H1 (cell line): ENCODE results near the gene MRM3. TPM values are rescaled to one million over a fixed set of nuclear protein-coding genes. Genes with fewer than 3 reads are reported as not detected.

ENCODE experiments used
- CTCF ChIA-PET: fragments of 300-600 bp; sonication (Branson Sonifier 250); formaldehyde crosslinking; loops from one replicate; lab custom pipeline; 2021; ENCODE audit not compliant: partially characterized antibody; lab: Charles Lee
- POLR2A ChIA-PET: fragments of 300-600 bp; sonication (Branson Sonifier 250); formaldehyde crosslinking; loops from one replicate; lab custom pipeline; 2021; ENCODE audit warnings: inconsistent platforms; ENCODE audit not compliant: partially characterized antibody; lab: Charles Lee
- DNase-seq, 2 experiments: peaks; one replicate each; pipeline versions ENCODE4 v3.0.0 to v3.0.0-alpha.2; 2010 to 2022; ENCODE audit warnings: low spot score in 2 of 2, low read depth in 1 of 2, mixed read lengths in 1 of 2
- FAIRE-seq: peaks from 2 replicates; lab custom pipeline; 2011; peaks lifted over from hg19 to GRCh38; lab: Jason Lieb, UNC
- H2AFZ ChIP-seq: 2 replicates; pipeline ENCODE4 v1.8.1; 2012; ENCODE audit warnings: low read length, inconsistent platforms
- H2AK5ac ChIP-seq: 2 replicates; pipeline ENCODE4 v1.6.1; 2013; ENCODE audit warnings: low read depth, low read length
- H2BK120ac ChIP-seq: replicated peaks from 2 replicates; pipeline ENCODE3; 2013; ENCODE audit warnings: low read depth, low read length, inconsistent platforms
- H2BK12ac ChIP-seq: 2 replicates; pipeline ENCODE4 v1.6.1; 2013; ENCODE audit warnings: low read depth, low read length
- H2BK15ac ChIP-seq: 2 replicates; pipeline ENCODE4 v1.6.1; 2013; ENCODE audit warnings: low read length
- H2BK20ac ChIP-seq: 2 replicates; pipeline ENCODE4 v1.6.1; 2013; ENCODE audit warnings: low read length
- H2BK5ac ChIP-seq: 2 replicates; pipeline ENCODE4 v1.6.1; 2013; ENCODE audit warnings: low read depth, low read length
- H3K14ac ChIP-seq: 2 replicates; pipeline ENCODE4 v1.6.1; 2013; ENCODE audit warnings: inconsistent platforms; ENCODE audit not compliant: insufficient read length
- H3K18ac ChIP-seq: 2 replicates; pipeline ENCODE4 v1.6.1; 2013; ENCODE audit warnings: low read length; ENCODE audit errors: extremely low read depth
- H3K23ac ChIP-seq: 2 replicates; pipeline ENCODE4 v1.6.1; 2013; ENCODE audit warnings: inconsistent platforms; ENCODE audit not compliant: insufficient read length
- H3K23me2 ChIP-seq: 2 replicates; pipeline ENCODE4 v1.6.1; 2013; ENCODE audit warnings: low read depth, low read length
- H3K27ac ChIP-seq: 2 replicates; pipeline ENCODE4 v1.6.1; 2011; ENCODE audit warnings: low read depth, low read length, inconsistent platforms
- H3K27me3 ChIP-seq, 4 experiments: replicated peaks in 1 of 4; 1 replicate in 1 of 4; 2 replicates in 3 of 4; pipeline versions ENCODE4 v1.6.1 to v1.8.1; 2011 to 2013; ENCODE audit warnings: low read length in 3 of 4, mild to moderate bottlenecking in 3 of 4, inconsistent platforms in 2 of 4, mixed read lengths in 2 of 4, moderate library complexity in 1 of 4; ENCODE audit not compliant: control insufficient read depth in 3 of 4, insufficient read depth in 3 of 4; ENCODE audit errors: extremely low read depth in 1 of 4
- H3K36me3 ChIP-seq, 4 experiments: 2 replicates each; pipeline versions ENCODE4 v1.6.1 to v1.8.1; 2011 to 2013; ENCODE audit warnings: mild to moderate bottlenecking in 4 of 4, low read length in 3 of 4, moderate library complexity in 2 of 4, control low read depth in 1 of 4, inconsistent platforms in 1 of 4; ENCODE audit not compliant: insufficient read depth in 4 of 4, control insufficient read depth in 2 of 4
- H3K4ac ChIP-seq: replicated peaks from 2 replicates; pipeline ENCODE3; 2013; ENCODE audit warnings: low read length, low read depth, mixed read lengths, inconsistent platforms; ENCODE audit not compliant: insufficient read length
- H3K4me1 ChIP-seq, 4 experiments: replicated peaks in 1 of 4; 1 replicate in 1 of 4; 2 replicates in 3 of 4; pipeline versions ENCODE4 v1.6.1 to v1.8.1; 2011 to 2013; ENCODE audit warnings: low read length in 3 of 4, inconsistent platforms in 2 of 4, mixed read lengths in 1 of 4; ENCODE audit not compliant: insufficient read depth in 4 of 4, control insufficient read depth in 3 of 4
- H3K4me2 ChIP-seq, 2 experiments: 2 replicates each; pipeline versions ENCODE4 v1.6.1 to v1.8.1; 2011 to 2013; ENCODE audit warnings: low read depth in 2 of 2, low read length in 2 of 2, control low read depth in 1 of 2, inconsistent platforms in 1 of 2, mild to moderate bottlenecking in 1 of 2; ENCODE audit not compliant: insufficient read depth in 1 of 2
- H3K4me3 ChIP-seq, 4 experiments: fragments of 200-600, 300-600 bp in 1 of 4; sonication (generic), shearing (Covaris generic), sonication (Bioruptor Twin) in 1 of 4; 2 replicates each; pipeline versions ENCODE4 v1.5.1 to v1.8.1; 2011 to 2016; ENCODE audit warnings: low read length in 4 of 4, low read depth in 3 of 4, control low read depth in 2 of 4, inconsistent platforms in 2 of 4, mild to moderate bottlenecking in 2 of 4, mixed read lengths in 1 of 4, moderate library complexity in 1 of 4; ENCODE audit not compliant: insufficient read depth in 2 of 4; ENCODE audit errors: extremely low read depth in 1 of 4
- H3K56ac ChIP-seq: replicated peaks from 2 replicates; pipeline ENCODE3; 2013; ENCODE audit warnings: low read depth, mild to moderate bottlenecking, mixed read lengths, low read length, inconsistent platforms; ENCODE audit not compliant: insufficient read length
- H3K79me1 ChIP-seq: 2 replicates; pipeline ENCODE4 v1.6.1; 2013; ENCODE audit warnings: low read depth, low read length, control low read depth
- H3K79me2 ChIP-seq, 2 experiments: 2 replicates each; pipeline versions ENCODE4 v1.6.1 to v1.8.1; 2012 to 2013; ENCODE audit warnings: low read length in 2 of 2, mild to moderate bottlenecking in 2 of 2, inconsistent platforms in 1 of 2; ENCODE audit not compliant: insufficient read depth in 2 of 2, control insufficient read depth in 1 of 2
- H3K9ac ChIP-seq, 4 experiments: replicated peaks in 1 of 4; 1 replicate in 1 of 4; 2 replicates in 3 of 4; pipeline versions ENCODE4 v1.6.1 to v1.8.1; 2011 to 2013; ENCODE audit warnings: low read depth in 3 of 4, low read length in 3 of 4, control low read depth in 2 of 4, mild to moderate bottlenecking in 2 of 4, moderate library complexity in 2 of 4, inconsistent platforms in 1 of 4; ENCODE audit errors: extremely low read depth in 1 of 4
- H3K9me3 ChIP-seq, 2 experiments: 2 replicates each; pipeline versions ENCODE4 v1.6.1 to v1.8.1; 2012 to 2013; ENCODE audit warnings: mild to moderate bottlenecking in 2 of 2, moderate library complexity in 2 of 2, control low read depth in 1 of 2, inconsistent platforms in 1 of 2, low read depth in 1 of 2, low read length in 1 of 2, mixed read lengths in 1 of 2; ENCODE audit not compliant: insufficient read depth in 2 of 2
- H4K20me1 ChIP-seq, 2 experiments: replicated peaks in 1 of 2; 2 replicates each; pipeline versions ENCODE3 to v1.8.1; 2011 to 2013; ENCODE audit warnings: inconsistent platforms in 2 of 2, low read length in 2 of 2, mild to moderate bottlenecking in 1 of 2; ENCODE audit not compliant: insufficient read depth in 2 of 2, control insufficient read depth in 1 of 2
- H4K5ac ChIP-seq: 2 replicates; pipeline ENCODE4 v1.6.1; 2013; ENCODE audit warnings: low read length, low read depth, mixed read lengths, inconsistent platforms; ENCODE audit not compliant: insufficient read length
- H4K8ac ChIP-seq: 2 replicates; pipeline ENCODE4 v1.8.0; 2013; ENCODE audit warnings: mild to moderate bottlenecking, moderate library complexity, low read length, inconsistent platforms; ENCODE audit not compliant: insufficient read depth; ENCODE audit errors: extremely low read depth
- H4K91ac ChIP-seq: replicated peaks from 2 replicates; pipeline ENCODE3; 2013; ENCODE audit warnings: low read length, mixed read lengths, inconsistent platforms; ENCODE audit not compliant: insufficient read length
- CBX5 ChIP-seq: fragments of 300-800, 300-1000 bp; sonication (generic); IDR thresholded peaks from 2 replicates; pipeline ENCODE4 v1.7.1; 2016; ENCODE audit warnings: antibody characterized with exemption, low read length, low read depth
- CBX8 ChIP-seq: fragments of 300-800, 300-1000 bp; sonication (generic); IDR thresholded peaks from 2 replicates; pipeline ENCODE4 v1.7.1; 2016; ENCODE audit warnings: low read depth, low read length, borderline replicate concordance
- CHD1 ChIP-seq: IDR thresholded peaks from 2 replicates; pipeline ENCODE4 v1.6.1; 2012; ENCODE audit warnings: low read depth, low read length, improper control_type of control experiment
- JUN ChIP-seq: IDR thresholded peaks from 2 replicates; pipeline ENCODE4 v1.6.1; 2011; ENCODE audit warnings: low read depth, mild to moderate bottlenecking, improper control_type of control experiment, low read length
- NANOG ChIP-seq: IDR thresholded peaks from 2 replicates; pipeline ENCODE4 v1.6.1; 2011; ENCODE audit warnings: low read length, low read depth, mild to moderate bottlenecking, inconsistent platforms; ENCODE audit not compliant: insufficient read depth, poor library complexity, severe bottlenecking
- RNF2 ChIP-seq: fragments of 200-900, 300-1000 bp; sonication (generic); IDR thresholded peaks from 2 replicates; pipeline ENCODE4 v1.7.1; 2016; ENCODE audit warnings: borderline replicate concordance, low read depth, mild to moderate bottlenecking, antibody characterized with exemption, low read length; ENCODE audit not compliant: poor library complexity, severe bottlenecking; ENCODE audit errors: missing control alignments
- TAF7 ChIP-seq: optimal IDR thresholded peaks from 2 replicates; pipeline ENCODE3; 2011; ENCODE audit warnings: low read depth, mild to moderate bottlenecking, inconsistent platforms, low read length, moderate library complexity, borderline replicate concordance
- YY1 ChIP-seq: IDR thresholded peaks from 2 replicates; pipeline ENCODE4 v1.6.1; 2011; ENCODE audit warnings: low read depth, mild to moderate bottlenecking, low read length
- WGBS, 2 experiments: shearing (Covaris generic) in 1 of 2; methylation state at CpG; one replicate each; pipeline versions ENCODE4 v1.1.6 to v1.1.7; 2013 to 2015; ENCODE audit warnings: low lambda C conversion rate in 2 of 2, mixed read lengths in 2 of 2, inconsistent platforms in 1 of 2, low coverage in 1 of 2, missing lambda C conversion rate in 1 of 2; ENCODE audit not compliant: insufficient replicate concordance in 2 of 2, insufficient coverage in 1 of 2, insufficient read length in 1 of 2; ENCODE audit errors: extremely low coverage in 1 of 2, missing lambda C conversion rate in 1 of 2; 5-methylcytosine and 5-hydroxymethylcytosine counted together
- polyA plus RNA-seq, 7 experiments: library from polyadenylated mRNA; depleted of rRNA in 3 of 7; stranded (reverse) in 5 of 7; unstranded in 2 of 7; fragments of >200 nt in 5 of 7; fragments of 200-250 nt in 2 of 7; gene quantifications; 1 replicate in 5 of 7; 2 replicates in 1 of 7; 4 replicates in 1 of 7; pipeline versions ENCODE4 v1.2.1 to v1.2.3, GENCODE V29; 2011 to 2013; ENCODE audit warnings: missing spikeins in 2 of 7, mixed read lengths in 2 of 7
- total RNA-seq: library from RNA; stranded (reverse); fragmentation: NEBNext Ultra II Directional; extraction: Animal tissue kit (Norgen Biotek cat#: 25700); gene quantifications from 2 replicates; pipeline ENCODE4 v1.2.1, GENCODE V29; 2021

The MRM3 gene
- total and polyA plus RNA-seq, 2 of the 8 experiments (the other 6 are each of a cell fraction or from before 2014, with no cell fraction given): 10.1 to 20.8 TPM

DNA sequence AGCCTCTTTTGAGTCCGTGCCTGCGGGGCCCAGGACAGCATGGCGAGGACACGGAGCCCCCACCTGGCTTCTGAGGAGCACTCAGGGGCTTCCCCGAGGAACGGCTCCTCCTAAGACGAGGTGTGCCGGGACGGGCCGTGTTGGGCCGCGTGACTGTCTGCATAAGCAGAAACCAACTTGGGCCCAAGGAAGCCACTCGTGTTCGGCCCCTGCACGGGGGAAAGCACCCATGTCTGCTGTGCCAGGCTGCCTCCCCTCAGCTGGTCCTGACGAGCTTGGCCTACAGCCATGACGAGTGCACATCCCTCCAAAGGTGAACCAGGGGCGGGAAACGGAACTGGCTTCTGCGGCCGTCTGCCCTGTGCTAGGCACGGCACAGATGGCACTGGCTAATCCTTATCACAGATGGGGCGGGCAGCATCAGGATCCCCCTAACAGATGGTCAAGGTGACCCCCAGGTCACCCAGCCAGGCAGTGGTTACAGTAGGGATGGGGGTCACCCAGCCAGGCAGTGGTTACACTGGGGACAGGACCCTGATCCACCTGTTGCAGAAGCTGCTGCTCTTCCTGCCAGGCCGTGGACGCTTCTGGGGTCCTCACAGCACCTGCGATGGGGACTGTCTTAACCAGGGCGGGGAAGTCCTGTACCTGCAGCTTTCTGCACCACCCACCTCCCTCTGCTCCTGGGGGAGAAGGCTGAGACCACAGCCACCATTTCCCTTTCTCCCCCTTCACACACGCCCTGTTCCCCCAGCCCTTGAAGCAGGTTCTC lies 25.6 kb downstream of the MRM3 start:
- WGBS, 2 experiments: 92% methylated on average over 26 of the region's 28 CpGs; no CpG with 5 or more reads in 1 of the 2 experiments

More for the DNA sequence above, 25.6 kb downstream of the MRM3 start:
- FAIRE-seq (no peak), DNase-seq (no peak)
- no peak overlapping the region for H3K4me3 ChIP-seq
- H4K5ac ChIP-seq: no peak overlapping the region
- no peak overlapping the region for H3K27ac ChIP-seq
- H3K18ac ChIP-seq: no peak overlapping the region
- no peak overlapping the region for H2BK20ac ChIP-seq
- no peak overlapping the region for H3K4ac ChIP-seq
- H3K23me2 ChIP-seq: peaks cover 3% of the 10 kb centered on the region; the same call in 1 of the 2 replicates
- H4K8ac ChIP-seq: peak overlapping the region; percentile 51; the same call in 1 of the 2 replicates
- H2BK5ac ChIP-seq: no peak overlapping the region
- H3K79me1 ChIP-seq: peaks cover 9% of the 10 kb centered on the region
- H3K9ac ChIP-seq: no peak overlapping the region
- peaks cover 0 to 4% of the 10 kb centered on the region in 2 experiments; a peak in 1 of 4 replicates for H3K79me2 ChIP-seq
- POLR2A ChIA-PET: interaction anchor here (0.6 to 1.0 kb wide), 4 partner anchors 17 to 142 kb away, joined by 3 read pairs; partner anchors contain the start of genes GLOD4 and MRM3
- CTCF ChIA-PET: interaction anchor here (1.5 to 2.9 kb wide), 5 partner anchors 12 to 189 kb away, joined by 3 to 10 read pairs (median 8); partner anchors contain the start of gene TIMM22
- H2BK12ac ChIP-seq: no peak overlapping the region
- H3K23ac ChIP-seq: no peak overlapping the region
- TF ChIP-seq CBX5 (no peak), YY1 (no peak), CHD1 (no peak), CBX8 (no peak), RNF2 (no peak), NANOG (no peak), TAF7 (no peak), JUN (no peak)
- no peak overlapping the region for H4K91ac ChIP-seq
- H2AFZ ChIP-seq: no peak overlapping the region
- H2BK15ac ChIP-seq: no peak overlapping the region
- no peak overlapping the region for H3K56ac ChIP-seq
- no peak overlapping the region for H2AK5ac ChIP-seq
- peaks cover 0 to 12% of the 10 kb centered on the region in 2 experiments for H4K20me1 ChIP-seq
- peaks cover 0 to 5% (median 4%) of the 10 kb centered on the region in 4 experiments; a peak in 3 of 7 replicates for H3K4me1 ChIP-seq
- no peaks in the 10 kb centered on the region for H3K9me3 ChIP-seq
- H3K4me2 ChIP-seq: no peak overlapping the region
- H3K27me3 ChIP-seq: no peaks in the 10 kb centered on the region
- H2BK120ac ChIP-seq: no peak overlapping the region
- H3K14ac ChIP-seq: no peak overlapping the region
- H3K36me3 ChIP-seq: peaks cover 0 to 8% (median 5%) of the 10 kb centered on the region in 4 experiments; a peak in 3 of 8 replicates
